DND-41 (cell line): ENCODE results near the gene ASXL2.

Experiments used
- ATAC-seq: fragments of 200-7000 bp; cut with Tn5 transposase; 3 replicates; pipeline ENCODE4 v1.9.1; 2021; ENCODE audit warnings: low read depth; ENCODE audit not compliant: insufficient read depth
- DNase-seq: peaks from one replicate; pipeline ENCODE4 v3.0.0-alpha.2; 2020
- H2AFZ ChIP-seq: 2 replicates; pipeline ENCODE4 v1.6.0; 2012; ENCODE audit warnings: low read depth, low read length
- H3K27ac ChIP-seq: 2 replicates; pipeline ENCODE4 v1.5.1; 2012; ENCODE audit warnings: low read length, inconsistent platforms
- H3K27me3 ChIP-seq: fragments of 200-600 bp; sonication (generic); 2 replicates; pipeline ENCODE4 v1.6.0; 2012; ENCODE audit warnings: low read length, mild to moderate bottlenecking, inconsistent platforms; ENCODE audit not compliant: insufficient read depth, poor library complexity
- H3K36me3 ChIP-seq: 2 replicates; pipeline ENCODE4 v1.5.1; 2012; ENCODE audit warnings: low read length, inconsistent platforms; ENCODE audit not compliant: insufficient read depth
- H3K4me1 ChIP-seq: 2 replicates; pipeline ENCODE4 v1.5.1; 2012; ENCODE audit warnings: mild to moderate bottlenecking, low read length; ENCODE audit not compliant: insufficient read depth
- H3K4me2 ChIP-seq: 2 replicates; pipeline ENCODE4 v1.6.0; 2012; ENCODE audit warnings: mild to moderate bottlenecking, moderate library complexity, low read length, inconsistent platforms; ENCODE audit not compliant: insufficient read depth
- H3K4me3 ChIP-seq, 2 experiments: fragments of 200-600 bp in 1 of 2; shearing (Covaris generic) in 1 of 2; 2 replicates each; pipeline ENCODE4 v1.5.1; 2012 to 2016; ENCODE audit warnings: inconsistent platforms in 2 of 2, low read length in 2 of 2, mild to moderate bottlenecking in 2 of 2, low read depth in 1 of 2, moderate library complexity in 1 of 2
- H3K79me2 ChIP-seq: 2 replicates; pipeline ENCODE4 v1.6.0; 2012; ENCODE audit warnings: low read length, inconsistent platforms; ENCODE audit not compliant: insufficient read depth
- H3K9ac ChIP-seq: 2 replicates; pipeline ENCODE4 v1.6.0; 2012; ENCODE audit warnings: low read depth, mild to moderate bottlenecking, inconsistent platforms, low read length, moderate library complexity
- H3K9me3 ChIP-seq: 2 replicates; pipeline ENCODE4 v1.5.1; 2012; ENCODE audit warnings: low read length, moderate library complexity, mild to moderate bottlenecking, inconsistent platforms; ENCODE audit not compliant: insufficient read depth, severe bottlenecking
- H4K20me1 ChIP-seq: 2 replicates; pipeline ENCODE4 v1.6.0; 2012; ENCODE audit warnings: low read length; ENCODE audit not compliant: insufficient read depth
- EZH2 ChIP-seq: IDR thresholded peaks from 3 replicates; pipeline ENCODE4 v1.6.1; 2012; ENCODE audit warnings: borderline replicate concordance, low read depth, mild to moderate bottlenecking, moderate library complexity, low read length, inconsistent platforms; ENCODE audit not compliant: severe bottlenecking
- TF ChIP-seq, protein P1 (sequence below): IDR thresholded peaks from 2 replicates; pipeline ENCODE4 v1.5.1; 2012; ENCODE audit warnings: borderline replicate concordance, low read length, moderate library complexity, mild to moderate bottlenecking; ENCODE audit not compliant: poor library complexity, severe bottlenecking; ENCODE audit errors: extremely low read depth

Gene ASXL2

GRCh38 chr2:25760297-25760696 lies 118.0 kb downstream of the ASXL2 start:
- no peak overlapping the region for H3K27ac ChIP-seq
- no peak for ATAC-seq
- H3K36me3 ChIP-seq, result peaks cover 55% of the 10 kb centered on the region
- H3K79me2 ChIP-seq, result no peaks in the 10 kb centered on the region
- no peaks in the 10 kb centered on the region for H3K4me1 ChIP-seq
- TF ChIP-seq, protein P1, sequence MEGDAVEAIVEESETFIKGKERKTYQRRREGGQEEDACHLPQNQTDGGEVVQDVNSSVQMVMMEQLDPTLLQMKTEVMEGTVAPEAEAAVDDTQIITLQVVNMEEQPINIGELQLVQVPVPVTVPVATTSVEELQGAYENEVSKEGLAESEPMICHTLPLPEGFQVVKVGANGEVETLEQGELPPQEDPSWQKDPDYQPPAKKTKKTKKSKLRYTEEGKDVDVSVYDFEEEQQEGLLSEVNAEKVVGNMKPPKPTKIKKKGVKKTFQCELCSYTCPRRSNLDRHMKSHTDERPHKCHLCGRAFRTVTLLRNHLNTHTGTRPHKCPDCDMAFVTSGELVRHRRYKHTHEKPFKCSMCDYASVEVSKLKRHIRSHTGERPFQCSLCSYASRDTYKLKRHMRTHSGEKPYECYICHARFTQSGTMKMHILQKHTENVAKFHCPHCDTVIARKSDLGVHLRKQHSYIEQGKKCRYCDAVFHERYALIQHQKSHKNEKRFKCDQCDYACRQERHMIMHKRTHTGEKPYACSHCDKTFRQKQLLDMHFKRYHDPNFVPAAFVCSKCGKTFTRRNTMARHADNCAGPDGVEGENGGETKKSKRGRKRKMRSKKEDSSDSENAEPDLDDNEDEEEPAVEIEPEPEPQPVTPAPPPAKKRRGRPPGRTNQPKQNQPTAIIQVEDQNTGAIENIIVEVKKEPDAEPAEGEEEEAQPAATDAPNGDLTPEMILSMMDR, result no peak
- no peak for TF ChIP-seq EZH2
- no peak overlapping the region for H2AFZ ChIP-seq
- H3K4me2 ChIP-seq, result no peak overlapping the region
- no peaks in the 10 kb centered on the region for H4K20me1 ChIP-seq
- DNase-seq, result no peak
- H3K9ac ChIP-seq, result no peak overlapping the region
- no peak overlapping the region for H3K4me3 ChIP-seq
- H3K9me3 ChIP-seq, result no peaks in the 10 kb centered on the region
- no peaks in the 10 kb centered on the region for H3K27me3 ChIP-seq

- ATAC-seq (no peak), DNase-seq (no peak)
- no peaks in the 10 kb centered on the region for H3K27me3 ChIP-seq
- H3K79me2 ChIP-seq, result no peaks in the 10 kb centered on the region
- no peak overlapping the region for H3K4me2 ChIP-seq
- H2AFZ ChIP-seq, result no peak overlapping the region
- H3K9me3 ChIP-seq, result no peaks in the 10 kb centered on the region
- no peak overlapping the region for H3K9ac ChIP-seq
- no peak overlapping the region for H3K4me3 ChIP-seq
- no peaks in the 10 kb centered on the region for H4K20me1 ChIP-seq
- no peak for TF ChIP-seq EZH2
- TF ChIP-seq, protein P1, result no peak
- no peaks in the 10 kb centered on the region for H3K4me1 ChIP-seq
- H3K36me3 ChIP-seq, result peaks cover 65% of the 10 kb centered on the region
- H3K27ac ChIP-seq, result no peak overlapping the region
These were observed 119.9 kb downstream of the ASXL2 start for GRCh38 chr2:25758348-25758747.

DNA sequence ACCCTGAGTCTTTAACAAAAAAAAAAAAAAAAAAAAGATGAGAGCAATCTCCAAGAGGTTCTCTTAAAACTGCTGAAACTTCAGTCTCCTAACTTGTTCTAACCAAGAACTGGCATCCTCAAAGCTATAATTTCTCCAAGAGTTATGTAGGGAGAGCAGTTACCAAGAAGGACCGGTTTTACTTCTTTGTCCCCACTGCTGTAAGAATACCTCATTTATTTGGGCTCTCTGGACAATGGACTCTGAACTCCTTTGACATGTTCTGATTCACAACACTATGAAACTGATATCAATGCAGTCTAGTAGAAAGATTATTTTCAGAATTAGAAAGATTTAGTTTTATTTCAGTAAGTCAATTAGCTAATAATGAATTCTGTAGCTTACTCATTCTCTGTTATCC lies 120.4 kb downstream of the ASXL2 start:
- Histone ChIP-seq H3K27ac (no peak overlapping the region), H2AFZ (no peak overlapping the region), H3K4me2 (no peak overlapping the region), H3K9me3 (no peaks in the 10 kb centered on the region), H3K9ac (no peak overlapping the region), H3K36me3 (peaks cover 67% of the 10 kb centered on the region), H3K4me3 (no peak overlapping the region), H4K20me1 (no peaks in the 10 kb centered on the region), H3K79me2 (no peaks in the 10 kb centered on the region), H3K27me3 (no peaks in the 10 kb centered on the region), H3K4me1 (no peaks in the 10 kb centered on the region)
- no peak for ATAC-seq
- DNase-seq, result no peak
- TF ChIP-seq, protein P1, result no peak
- no peak for TF ChIP-seq EZH2

GRCh38 chr2:25756536-25756935 lies 121.8 kb downstream of the ASXL2 start:
- H3K9ac ChIP-seq, result no peak overlapping the region
- no peak for DNase-seq
- TF ChIP-seq, protein P1, result no peak
- no peak for TF ChIP-seq EZH2
- peaks cover 73% of the 10 kb centered on the region for H3K36me3 ChIP-seq
- H3K27me3 ChIP-seq, result no peaks in the 10 kb centered on the region
- H3K4me2 ChIP-seq, result no peak overlapping the region
- H3K27ac ChIP-seq, result no peak overlapping the region
- ATAC-seq, result no peak
- H3K79me2 ChIP-seq, result no peaks in the 10 kb centered on the region
- no peaks in the 10 kb centered on the region for H4K20me1 ChIP-seq
- H3K4me3 ChIP-seq, result no peak overlapping the region
- H3K9me3 ChIP-seq, result no peaks in the 10 kb centered on the region
- H2AFZ ChIP-seq, result no peak overlapping the region
- no peaks in the 10 kb centered on the region for H3K4me1 ChIP-seq
